ENCODE measurements around the gene KLHDC7B. TPM values are rescaled to one million over a fixed set of nuclear protein-coding genes. Genes with fewer than 3 reads are reported as not detected.

Gene KLHDC7B
- polyA plus RNA-seq, 1 experiment, result 0.04 TPM

DNA sequence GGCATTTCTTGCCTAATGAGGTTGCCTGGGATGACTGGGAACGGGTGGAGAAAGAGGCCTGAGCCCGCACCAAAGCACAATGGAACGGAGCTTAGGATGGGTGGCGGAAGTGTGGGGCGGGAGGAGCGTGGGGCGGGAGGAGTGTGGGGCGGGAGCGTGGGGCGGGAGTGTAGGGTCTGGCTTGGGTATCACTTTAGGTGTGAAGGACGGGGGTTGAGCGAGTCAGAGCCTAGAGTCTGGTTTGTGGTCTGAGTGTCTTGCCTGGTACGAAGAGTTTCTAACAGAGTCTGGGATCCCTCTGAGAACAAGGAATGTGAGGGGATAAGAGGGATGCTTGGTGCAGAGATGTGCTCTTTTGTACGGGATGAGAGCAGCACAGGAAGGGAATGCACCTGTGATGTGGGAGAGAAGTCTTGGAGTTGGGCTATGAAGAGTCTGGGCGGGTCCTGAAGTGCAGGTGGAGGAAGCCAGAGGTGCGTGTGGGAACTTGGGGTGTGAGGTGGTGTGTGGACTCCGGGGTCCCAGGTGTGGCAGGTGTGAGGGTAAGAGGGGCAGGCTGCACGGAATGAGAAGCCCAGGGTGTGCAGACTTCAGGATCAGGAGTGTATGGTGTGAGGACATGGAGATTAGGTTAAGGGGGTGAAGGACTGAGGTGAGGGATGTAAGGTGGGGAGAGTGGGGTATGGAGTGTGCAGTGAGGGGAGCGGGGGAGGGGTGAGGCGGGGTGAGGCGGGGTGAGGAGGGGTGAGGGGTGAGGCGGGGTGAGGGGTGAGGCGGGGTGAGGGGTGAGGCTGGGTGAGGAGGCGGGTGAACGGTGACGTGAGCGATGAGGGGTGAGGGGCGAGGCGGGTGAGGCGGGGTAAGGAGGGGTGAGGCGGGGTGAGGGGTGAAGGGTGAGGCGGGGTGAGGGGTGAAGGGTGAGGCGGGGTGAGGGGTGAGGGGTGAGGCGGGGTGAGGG is 16.0 kb downstream of the KLHDC7B start:
- Histone ChIP-seq H3K9me3 (ENCODE audit: control insufficient read depth, insufficient read depth, low read length) (no peaks in the 10 kb centered on the region; the same call in 1 of the 2 replicates), H3K4me3 (ENCODE audit: low read depth, low read length) (no peak overlapping the region), H3K27ac (ENCODE audit: low read depth, low read length) (no peak overlapping the region), H3K27me3 (ENCODE audit: control insufficient read depth, insufficient read depth, low read length) (peaks cover 25% of the 10 kb centered on the region)
- no peak for DNase-seq (ENCODE audit: low read depth, low spot score)
- ChIA-PET CTCF (no interaction called here), POLR2A (no interaction called here)
- TF ChIP-seq, protein P1, sequence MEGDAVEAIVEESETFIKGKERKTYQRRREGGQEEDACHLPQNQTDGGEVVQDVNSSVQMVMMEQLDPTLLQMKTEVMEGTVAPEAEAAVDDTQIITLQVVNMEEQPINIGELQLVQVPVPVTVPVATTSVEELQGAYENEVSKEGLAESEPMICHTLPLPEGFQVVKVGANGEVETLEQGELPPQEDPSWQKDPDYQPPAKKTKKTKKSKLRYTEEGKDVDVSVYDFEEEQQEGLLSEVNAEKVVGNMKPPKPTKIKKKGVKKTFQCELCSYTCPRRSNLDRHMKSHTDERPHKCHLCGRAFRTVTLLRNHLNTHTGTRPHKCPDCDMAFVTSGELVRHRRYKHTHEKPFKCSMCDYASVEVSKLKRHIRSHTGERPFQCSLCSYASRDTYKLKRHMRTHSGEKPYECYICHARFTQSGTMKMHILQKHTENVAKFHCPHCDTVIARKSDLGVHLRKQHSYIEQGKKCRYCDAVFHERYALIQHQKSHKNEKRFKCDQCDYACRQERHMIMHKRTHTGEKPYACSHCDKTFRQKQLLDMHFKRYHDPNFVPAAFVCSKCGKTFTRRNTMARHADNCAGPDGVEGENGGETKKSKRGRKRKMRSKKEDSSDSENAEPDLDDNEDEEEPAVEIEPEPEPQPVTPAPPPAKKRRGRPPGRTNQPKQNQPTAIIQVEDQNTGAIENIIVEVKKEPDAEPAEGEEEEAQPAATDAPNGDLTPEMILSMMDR (IDR thresholded peaks at IDR 0.05; ENCODE audit: low read depth, low read length), result no peak

DNA sequence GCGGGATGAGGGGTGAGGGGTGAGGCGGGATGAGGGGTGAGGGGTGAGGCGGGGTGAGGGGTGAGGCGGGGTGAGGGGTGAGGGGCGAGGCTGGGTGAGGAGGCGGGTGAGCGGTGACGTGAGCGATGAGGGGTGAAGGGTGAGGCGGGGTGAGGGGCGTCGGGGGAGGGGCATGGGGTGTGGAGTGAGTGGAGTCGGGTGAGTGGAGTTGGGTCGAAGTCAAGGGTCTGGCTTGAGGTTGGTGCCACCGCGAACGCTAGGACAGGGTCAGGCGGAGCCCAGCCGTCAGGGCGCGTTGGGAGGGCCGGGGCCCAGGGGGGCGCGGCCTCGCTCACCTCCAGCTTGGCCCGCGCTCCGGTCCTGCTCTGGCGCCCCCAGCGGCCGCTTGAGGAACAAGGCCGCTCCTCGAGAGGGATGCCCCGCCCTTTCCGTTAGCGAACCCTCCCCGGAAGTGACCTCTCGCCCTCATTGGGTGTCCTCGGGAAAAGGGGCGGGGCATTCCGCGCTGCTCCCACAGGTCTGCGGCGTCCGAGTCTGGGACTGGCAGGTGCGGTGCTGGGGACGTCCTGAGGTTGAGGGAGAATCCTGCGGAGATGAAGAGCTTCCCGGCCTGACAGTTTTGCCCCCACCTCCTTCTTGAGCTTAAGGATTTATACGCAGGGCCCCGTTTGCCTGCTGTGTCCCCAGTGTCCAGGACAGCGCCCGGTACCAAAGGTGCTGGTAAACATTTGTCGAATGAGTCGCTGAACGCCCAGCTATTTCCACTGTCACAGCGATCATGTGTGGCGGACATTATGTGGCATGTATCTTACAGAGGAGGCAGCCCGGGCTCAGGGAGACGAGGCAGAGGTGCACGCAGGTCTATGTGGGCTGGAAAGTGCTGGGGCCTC is 17.1 kb downstream of the KLHDC7B start, which contains the start of gene SYCE3:
Gene SYCE3, minus strand, starts transcription at position 397 of the 890 bp plus-strand sequence. CDS start 6,514 bp downstream, outside the sequence.
- ChIA-PET CTCF (interaction anchor here (0.6 to 2.1 kb wide), 27 partner anchors 9 to 205 kb away, joined by 3 to 27 read pairs (median 6); partner anchors contain the start of genes ARSA, CPT1B, KLHDC7B and LMF2), POLR2A (interaction anchor here (0.6 to 0.9 kb wide), 3 partner anchors 13 to 37 kb away, joined by 3 to 4 read pairs (median 4); partner anchors contain the start of gene SCO2)
- Histone ChIP-seq H3K9me3 (ENCODE audit: control insufficient read depth, insufficient read depth, low read length) (no peaks in the 10 kb centered on the region; the same call in 1 of the 2 replicates), H3K27me3 (ENCODE audit: control insufficient read depth, insufficient read depth, low read length) (peaks cover 22% of the 10 kb centered on the region), H3K4me3 (ENCODE audit: low read depth, low read length) (peak within 1 kb of the TSS; percentile 70), H3K27ac (ENCODE audit: low read depth, low read length) (no peak within 1 kb of the TSS)
- peak; percentile 50 for DNase-seq (ENCODE audit: low read depth, low spot score)
- TF ChIP-seq, protein P1 (IDR thresholded peaks at IDR 0.05; ENCODE audit: low read depth, low read length), result peak; percentile 78

DNA sequence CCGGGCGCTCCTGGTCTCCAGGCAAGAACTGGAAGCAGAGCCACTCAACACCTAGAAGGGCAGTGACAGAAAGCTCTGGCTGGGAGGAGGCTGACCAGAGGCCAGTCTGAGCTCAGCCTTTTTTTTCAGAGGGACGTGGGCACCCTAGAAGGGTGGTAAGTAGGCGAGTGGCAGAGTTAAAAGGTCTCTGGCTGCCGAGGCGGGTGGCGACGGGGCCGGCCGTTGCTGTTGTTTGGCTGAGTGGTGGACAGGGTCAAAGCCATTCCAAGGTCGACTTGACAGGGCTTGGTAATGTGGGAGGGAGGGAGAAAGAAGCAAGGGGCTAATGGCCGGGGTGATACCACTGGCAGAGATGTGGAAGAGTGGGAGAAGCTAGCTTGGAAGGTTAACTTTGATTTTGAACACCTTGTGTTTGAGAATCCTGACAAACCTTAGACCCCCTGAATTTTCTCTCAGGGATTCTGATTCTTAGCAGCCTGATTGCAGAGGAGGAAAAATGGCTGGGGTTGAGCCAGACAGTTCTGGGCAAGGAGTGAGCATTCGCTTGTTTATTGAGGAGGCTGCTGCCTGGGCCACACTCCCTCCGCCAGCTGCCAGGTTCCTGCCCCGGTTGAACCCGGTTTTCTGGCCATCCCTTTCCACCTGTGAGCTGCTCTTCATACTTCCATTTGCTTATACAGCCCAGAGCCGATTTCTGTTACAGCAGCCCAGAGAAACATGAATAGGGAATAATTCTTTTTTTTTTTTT is 17.9 kb downstream of the KLHDC7B start:
- TF ChIP-seq, protein P1 (IDR thresholded peaks at IDR 0.05; ENCODE audit: low read depth, low read length), result no peak
- Histone ChIP-seq H3K27ac (ENCODE audit: low read depth, low read length) (no peak overlapping the region), H3K4me3 (ENCODE audit: low read depth, low read length) (peak overlapping the region; percentile 70), H3K27me3 (ENCODE audit: control insufficient read depth, insufficient read depth, low read length) (peaks cover 18% of the 10 kb centered on the region), H3K9me3 (ENCODE audit: control insufficient read depth, insufficient read depth, low read length) (no peaks in the 10 kb centered on the region; the same call in 1 of the 2 replicates)
- no peak for DNase-seq (ENCODE audit: low read depth, low spot score)
- CTCF ChIA-PET, result interaction anchor here (0.6 to 2.1 kb wide), 26 partner anchors 9 to 206 kb away, joined by 3 to 27 read pairs (median 6); partner anchors contain the start of genes ARSA, CPT1B, KLHDC7B and LMF2
- POLR2A ChIA-PET, result interaction anchor here (0.6 to 0.9 kb wide), 2 partner anchors 38 to 52 kb away, joined by 3 to 4 read pairs; no protein-coding TSS in a partner anchor

DNA sequence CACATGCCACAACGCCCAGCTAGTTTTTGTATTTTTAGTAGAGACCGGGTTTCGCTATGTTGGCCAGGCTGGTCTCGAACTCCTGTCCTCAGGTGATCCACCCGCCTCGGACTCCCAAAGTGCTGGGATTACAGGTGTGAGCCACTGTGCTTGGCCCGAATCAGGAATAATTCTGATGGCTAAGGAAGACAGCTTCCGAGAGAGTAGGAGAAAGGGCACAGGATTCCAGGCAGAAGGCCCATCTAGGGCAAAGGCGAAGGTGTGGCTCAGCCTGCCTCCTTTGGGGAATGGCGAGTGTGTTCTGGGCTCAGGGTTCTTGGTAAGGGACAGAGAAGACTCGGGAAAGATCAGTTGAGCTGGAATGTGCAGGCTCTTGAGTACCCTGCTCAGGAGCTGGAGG is 18.6 kb downstream of the KLHDC7B start:
- ChIA-PET POLR2A (interaction anchor here (1.2 kb wide), 1 partner anchor 19 kb away, joined by 3 read pairs; no protein-coding TSS in a partner anchor), CTCF (interaction anchor here (2.1 kb wide), 1 partner anchor 39 kb away, joined by 13 read pairs; the partner anchor contains the start of gene SCO2)
- DNase-seq (ENCODE audit: low read depth, low spot score), result no peak
- peaks cover 14% of the 10 kb centered on the region for H3K27me3 ChIP-seq (ENCODE audit: control insufficient read depth, insufficient read depth, low read length)
- no peak overlapping the region for H3K4me3 ChIP-seq (ENCODE audit: low read depth, low read length)
- TF ChIP-seq, protein P1 (IDR thresholded peaks at IDR 0.05; ENCODE audit: low read depth, low read length), result no peak
- no peak overlapping the region for H3K27ac ChIP-seq (ENCODE audit: low read depth, low read length)
- H3K9me3 ChIP-seq (ENCODE audit: control insufficient read depth, insufficient read depth, low read length), result no peaks in the 10 kb centered on the region; the same call in 1 of the 2 replicates

Data from AG04450 (cell line).